GM06990 (cell line): ENCODE results near the gene MAST2.

Source experiments
- DNase-seq: peaks from one replicate; pipeline ENCODE4 v3.0.0-alpha.2; 2011; ENCODE audit not compliant: insufficient read length; ENCODE audit errors: extremely low read depth
- H3K27me3 ChIP-seq: replicated peaks from 2 replicates; pipeline ENCODE4 v1.6.0; 2011; ENCODE audit warnings: low read length; ENCODE audit not compliant: control insufficient read depth, insufficient read depth
- H3K36me3 ChIP-seq: 2 replicates; pipeline ENCODE4 v1.5.1; 2011; ENCODE audit warnings: low read length; ENCODE audit not compliant: control insufficient read depth, insufficient read depth
- H3K4me3 ChIP-seq: replicated peaks from 2 replicates; pipeline ENCODE4 v1.5.1; 2011; ENCODE audit warnings: low read depth, mild to moderate bottlenecking, control low read depth, low read length
- TF ChIP-seq, protein P1 (sequence below): IDR thresholded peaks from 2 replicates; pipeline ENCODE4 v1.5.1; 2011; ENCODE audit warnings: low read length, control low read depth, mild to moderate bottlenecking, inconsistent platforms; ENCODE audit not compliant: insufficient read depth, poor library complexity, severe bottlenecking

The MAST2 gene

GRCh38 chr1:46027788-46028573 lies 224.6 kb downstream of the MAST2 start:
- TF ChIP-seq, protein P1, sequence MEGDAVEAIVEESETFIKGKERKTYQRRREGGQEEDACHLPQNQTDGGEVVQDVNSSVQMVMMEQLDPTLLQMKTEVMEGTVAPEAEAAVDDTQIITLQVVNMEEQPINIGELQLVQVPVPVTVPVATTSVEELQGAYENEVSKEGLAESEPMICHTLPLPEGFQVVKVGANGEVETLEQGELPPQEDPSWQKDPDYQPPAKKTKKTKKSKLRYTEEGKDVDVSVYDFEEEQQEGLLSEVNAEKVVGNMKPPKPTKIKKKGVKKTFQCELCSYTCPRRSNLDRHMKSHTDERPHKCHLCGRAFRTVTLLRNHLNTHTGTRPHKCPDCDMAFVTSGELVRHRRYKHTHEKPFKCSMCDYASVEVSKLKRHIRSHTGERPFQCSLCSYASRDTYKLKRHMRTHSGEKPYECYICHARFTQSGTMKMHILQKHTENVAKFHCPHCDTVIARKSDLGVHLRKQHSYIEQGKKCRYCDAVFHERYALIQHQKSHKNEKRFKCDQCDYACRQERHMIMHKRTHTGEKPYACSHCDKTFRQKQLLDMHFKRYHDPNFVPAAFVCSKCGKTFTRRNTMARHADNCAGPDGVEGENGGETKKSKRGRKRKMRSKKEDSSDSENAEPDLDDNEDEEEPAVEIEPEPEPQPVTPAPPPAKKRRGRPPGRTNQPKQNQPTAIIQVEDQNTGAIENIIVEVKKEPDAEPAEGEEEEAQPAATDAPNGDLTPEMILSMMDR: no peak
- H3K36me3 ChIP-seq: peaks cover 10% of the 10 kb centered on the region
- no peak overlapping the region for H3K4me3 ChIP-seq
- no peak for DNase-seq
- no peaks in the 10 kb centered on the region for H3K27me3 ChIP-seq

DNA sequence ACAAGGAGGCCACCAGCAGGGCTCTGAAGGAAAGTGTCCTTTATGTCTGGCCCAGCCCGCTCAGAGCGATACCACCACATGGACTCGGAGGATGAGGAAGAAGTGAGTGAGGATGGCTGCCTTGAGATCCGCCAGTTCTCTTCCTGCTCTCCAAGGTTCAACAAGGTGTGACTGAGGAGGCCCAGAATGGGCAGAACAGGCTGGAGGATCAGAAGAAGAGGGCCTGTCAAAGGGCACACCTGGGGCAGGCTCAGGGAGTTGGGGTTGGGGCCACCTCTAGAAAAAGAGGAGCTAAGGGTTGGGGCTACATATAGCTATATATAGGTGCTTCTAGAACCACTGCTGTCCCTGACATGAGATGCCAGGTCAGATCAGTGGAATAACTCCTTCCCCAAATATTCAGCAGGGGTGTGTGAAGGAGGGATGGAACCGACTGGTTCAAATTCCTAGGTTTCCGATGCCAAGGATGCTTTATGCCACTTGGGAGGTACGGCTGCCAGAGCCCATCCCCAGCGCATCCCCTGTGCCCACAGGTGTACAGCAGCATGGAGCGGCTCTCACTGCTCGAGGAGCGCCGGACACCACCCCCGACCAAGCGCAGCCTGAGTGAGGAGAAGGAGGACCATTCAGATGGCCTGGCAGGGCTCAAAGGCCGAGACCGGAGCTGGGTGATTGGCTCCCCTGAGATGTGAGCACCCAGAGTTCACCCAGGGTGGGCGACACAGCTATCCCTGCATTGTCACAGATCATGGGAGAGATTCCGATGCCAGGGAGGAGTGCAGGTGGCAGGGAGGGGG lies 226.9 kb downstream of the MAST2 start:
- TF ChIP-seq, protein P1: no peak
- no peak for DNase-seq
- no peaks in the 10 kb centered on the region for H3K27me3 ChIP-seq
- H3K4me3 ChIP-seq: no peak overlapping the region
- peaks cover 19% of the 10 kb centered on the region for H3K36me3 ChIP-seq

GRCh38 chr1:46030876-46031660 lies 227.7 kb downstream of the MAST2 start:
- DNase-seq: no peak
- TF ChIP-seq, protein P1: no peak
- peaks cover 19% of the 10 kb centered on the region for H3K36me3 ChIP-seq

DNA sequence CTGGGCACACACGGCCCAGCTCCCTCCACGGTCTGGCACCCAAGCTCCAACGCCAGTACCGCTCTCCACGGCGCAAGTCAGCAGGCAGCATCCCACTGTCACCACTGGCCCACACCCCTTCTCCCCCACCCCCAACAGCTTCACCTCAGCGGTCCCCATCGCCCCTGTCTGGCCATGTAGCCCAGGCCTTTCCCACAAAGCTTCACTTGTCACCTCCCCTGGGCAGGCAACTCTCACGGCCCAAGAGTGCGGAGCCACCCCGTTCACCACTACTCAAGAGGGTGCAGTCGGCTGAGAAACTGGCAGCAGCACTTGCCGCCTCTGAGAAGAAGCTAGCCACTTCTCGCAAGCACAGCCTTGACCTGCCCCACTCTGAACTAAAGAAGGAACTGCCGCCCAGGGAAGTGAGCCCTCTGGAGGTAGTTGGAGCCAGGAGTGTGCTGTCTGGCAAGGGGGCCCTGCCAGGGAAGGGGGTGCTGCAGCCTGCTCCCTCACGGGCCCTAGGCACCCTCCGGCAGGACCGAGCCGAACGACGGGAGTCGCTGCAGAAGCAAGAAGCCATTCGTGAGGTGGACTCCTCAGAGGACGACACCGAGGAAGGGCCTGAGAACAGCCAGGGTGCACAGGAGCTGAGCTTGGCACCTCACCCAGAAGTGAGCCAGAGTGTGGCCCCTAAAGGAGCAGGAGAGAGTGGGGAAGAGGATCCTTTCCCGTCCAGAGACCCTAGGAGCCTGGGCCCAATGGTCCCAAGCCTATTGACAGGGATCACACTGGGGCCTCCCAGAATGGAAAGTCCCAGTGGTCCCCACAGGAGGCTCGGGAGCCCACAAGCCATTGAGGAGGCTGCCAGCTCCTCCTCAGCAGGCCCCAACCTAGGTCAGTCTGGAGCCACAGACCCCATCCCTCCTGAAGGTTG lies 231.4 kb downstream of the MAST2 start:
- H3K4me3 ChIP-seq: no peak overlapping the region
- H3K36me3 ChIP-seq: peaks cover 19% of the 10 kb centered on the region
- TF ChIP-seq, protein P1: no peak
- no peak for DNase-seq
- no peaks in the 10 kb centered on the region for H3K27me3 ChIP-seq

More at GRCh38 chr1:46030876-46031660, 227.7 kb downstream of the MAST2 start:
- no peak overlapping the region for H3K4me3 ChIP-seq
- no peaks in the 10 kb centered on the region for H3K27me3 ChIP-seq
